ENCODE measurements around the gene CUX1. TPM values are rescaled to one million over a fixed set of nuclear protein-coding genes. Genes with fewer than 3 reads are reported as not detected.

The CUX1 gene
- total RNA-seq, 1 experiment from 2014 or later, result 53.5 TPM

DNA sequence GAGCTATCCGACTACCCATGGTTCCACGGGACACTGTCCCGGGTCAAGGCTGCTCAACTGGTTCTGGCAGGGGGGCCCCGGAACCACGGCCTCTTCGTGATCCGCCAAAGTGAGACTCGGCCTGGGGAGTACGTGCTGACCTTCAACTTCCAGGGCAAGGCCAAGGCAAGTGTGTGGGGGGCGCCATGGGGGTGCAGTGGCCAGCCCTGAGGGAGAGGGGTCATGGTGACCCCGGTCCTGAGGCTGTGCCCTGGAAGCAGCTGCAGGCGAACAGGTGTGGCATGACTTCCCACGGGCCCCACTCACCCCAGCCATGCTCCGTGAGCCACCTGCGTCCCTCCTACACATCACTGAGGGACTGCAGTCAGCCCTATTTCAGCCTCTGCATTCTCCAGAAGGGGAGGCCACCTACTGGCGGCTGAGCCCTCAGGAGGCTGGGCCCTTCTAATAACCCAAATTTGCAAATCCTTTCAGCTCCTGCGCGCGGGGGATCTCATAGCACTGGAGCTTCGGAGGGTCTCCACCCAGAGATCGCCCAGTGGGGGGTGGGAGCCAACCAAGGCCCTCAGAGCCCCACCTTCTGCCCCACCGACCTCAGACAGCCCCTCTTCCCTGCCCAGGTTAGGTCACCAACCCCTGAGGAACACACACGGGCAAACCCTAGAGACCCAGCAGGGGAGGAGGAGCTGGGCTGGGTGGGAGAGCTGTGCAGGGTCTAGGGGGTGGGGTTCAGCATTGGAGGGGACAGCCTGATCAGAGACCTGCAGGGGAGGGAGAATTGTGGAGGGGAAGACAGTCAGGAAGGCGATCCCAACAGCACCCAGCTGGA lies 500.0 kb downstream of the CUX1 start:
- no peak overlapping the region for H2AK5ac ChIP-seq (ENCODE audit: insufficient read length, low read length)
- no peak overlapping the region for H2BK12ac ChIP-seq (ENCODE audit: insufficient read length, low read depth, low read length)
- Mint-ChIP-seq H3K27ac (peak overlapping the region; percentile 59 to 79 (median 77); a peak in 5 of 7 replicates), H3K4me3 (no peak overlapping the region), H3K36me3 (ENCODE audit: insufficient read depth in 1 of 3, low read depth in 3 of 3) (peaks cover 3 to 21% (median 21%) of the 10 kb centered on the region in 3 experiments), H3K4me1 (peaks cover 13 to 23% of the 10 kb centered on the region in 2 experiments), H3K27me3 (ENCODE audit: low read depth) (peaks cover 9% of the 10 kb centered on the region), H3K9me3 (no peaks in the 10 kb centered on the region)
- no peak overlapping the region for H2AFZ ChIP-seq (ENCODE audit: low read length)
- DNase-seq, result no peak
- H4K91ac ChIP-seq (ENCODE audit: insufficient read length, low read depth, low read length), result no peak overlapping the region
- H3K27ac ChIP-seq (ENCODE audit: insufficient read length, low read depth, low read length), result no peak overlapping the region
- H4K8ac ChIP-seq (replicated peaks; ENCODE audit: insufficient read length, low read depth, low read length), result no peak overlapping the region
- no peak overlapping the region for H3T11ph ChIP-seq (ENCODE audit: low read length)
- H3K9ac ChIP-seq (ENCODE audit: extremely low read depth, insufficient read length, low read length), result no peak overlapping the region
- no peaks in the 10 kb centered on the region for H3K9me3 ChIP-seq (ENCODE audit: control insufficient read depth, low read depth, low read length)
- no peaks in the 10 kb centered on the region for H3K27me3 ChIP-seq (ENCODE audit: insufficient read depth, low read length)
- no peak overlapping the region for H3K18ac ChIP-seq (ENCODE audit: insufficient read length, low read depth, low read length)
- no peak overlapping the region for H4K5ac ChIP-seq (ENCODE audit: insufficient read length, low read depth, low read length)
- no peak overlapping the region for H3K56ac ChIP-seq (ENCODE audit: insufficient read length, low read depth, low read length)
- H3K4ac ChIP-seq (ENCODE audit: low read depth, low read length), result no peak overlapping the region
- H2BK120ac ChIP-seq (ENCODE audit: low read depth, low read length, poor library complexity, severe bottlenecking), result no peak overlapping the region
- H3K4me2 ChIP-seq (ENCODE audit: insufficient read depth, insufficient read length, low read length), result no peak overlapping the region
- no CpG with 5 or more reads among the region's 24 CpGs for WGBS (ENCODE audit: extremely low coverage, insufficient read length, low lambda C conversion rate)
- no peaks in the 10 kb centered on the region for H4K20me1 ChIP-seq (ENCODE audit: control insufficient read depth, insufficient read depth, insufficient read length)
- H2BK5ac ChIP-seq (ENCODE audit: insufficient read length, low read length), result no peak overlapping the region
- H3K79me1 ChIP-seq (ENCODE audit: insufficient read depth, low read depth, low read length, poor library complexity, severe bottlenecking), result no peaks in the 10 kb centered on the region
- TF ChIP-seq, protein P1, sequence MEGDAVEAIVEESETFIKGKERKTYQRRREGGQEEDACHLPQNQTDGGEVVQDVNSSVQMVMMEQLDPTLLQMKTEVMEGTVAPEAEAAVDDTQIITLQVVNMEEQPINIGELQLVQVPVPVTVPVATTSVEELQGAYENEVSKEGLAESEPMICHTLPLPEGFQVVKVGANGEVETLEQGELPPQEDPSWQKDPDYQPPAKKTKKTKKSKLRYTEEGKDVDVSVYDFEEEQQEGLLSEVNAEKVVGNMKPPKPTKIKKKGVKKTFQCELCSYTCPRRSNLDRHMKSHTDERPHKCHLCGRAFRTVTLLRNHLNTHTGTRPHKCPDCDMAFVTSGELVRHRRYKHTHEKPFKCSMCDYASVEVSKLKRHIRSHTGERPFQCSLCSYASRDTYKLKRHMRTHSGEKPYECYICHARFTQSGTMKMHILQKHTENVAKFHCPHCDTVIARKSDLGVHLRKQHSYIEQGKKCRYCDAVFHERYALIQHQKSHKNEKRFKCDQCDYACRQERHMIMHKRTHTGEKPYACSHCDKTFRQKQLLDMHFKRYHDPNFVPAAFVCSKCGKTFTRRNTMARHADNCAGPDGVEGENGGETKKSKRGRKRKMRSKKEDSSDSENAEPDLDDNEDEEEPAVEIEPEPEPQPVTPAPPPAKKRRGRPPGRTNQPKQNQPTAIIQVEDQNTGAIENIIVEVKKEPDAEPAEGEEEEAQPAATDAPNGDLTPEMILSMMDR (conservative IDR thresholded peaks at IDR 0.05), result peak; percentile 50; the same call in 2 of the 3 replicates
- H3K14ac ChIP-seq (ENCODE audit: insufficient read depth, low read length), result no peak overlapping the region
- H3K4me1 ChIP-seq (ENCODE audit: insufficient read depth, low read length), result no peaks in the 10 kb centered on the region; the same call in 1 of the 2 replicates
- H3K23me2 ChIP-seq (ENCODE audit: insufficient read length, low read depth, low read length, poor library complexity, severe bottlenecking), result no peaks in the 10 kb centered on the region
- H2BK15ac ChIP-seq (ENCODE audit: low read depth, low read length), result no peak overlapping the region
- H3K79me2 ChIP-seq (ENCODE audit: insufficient read depth, low read length), result no peaks in the 10 kb centered on the region
- no peak overlapping the region for H2BK20ac ChIP-seq (ENCODE audit: low read depth, low read length, poor library complexity, severe bottlenecking)
- H3K23ac ChIP-seq (ENCODE audit: insufficient read length, low read depth, low read length), result no peak overlapping the region

Measured in H9 (cell line).